WERI-Rb-1 (cell line): ENCODE data around the gene BRD7.

Source experiments
- DNase-seq: peaks from one replicate; pipeline ENCODE4 v3.0.0-alpha.2; 2020
- H3K27ac ChIP-seq: fragments of 250-450 bp; sonication (Bioruptor Pico); 2 replicates; pipeline ENCODE4 v1.5.1; 2020; ENCODE audit warnings: mild to moderate bottlenecking, moderate library complexity
- H3K27me3 ChIP-seq: fragments of 250-450 bp; sonication (Bioruptor Pico); 2 replicates; pipeline ENCODE4 v1.5.1; 2021; ENCODE audit warnings: mild to moderate bottlenecking, low read depth, moderate library complexity; ENCODE audit not compliant: insufficient read depth, severe bottlenecking
- H3K36me3 ChIP-seq: fragments of 250-450 bp; sonication (Bioruptor Pico); 2 replicates; pipeline ENCODE4 v1.5.1; 2020; ENCODE audit warnings: mild to moderate bottlenecking, moderate library complexity
- H3K4me3 ChIP-seq: 2 replicates; pipeline ENCODE4 v1.5.1; 2011; ENCODE audit warnings: low read depth, mild to moderate bottlenecking, control low read depth, low read length
- H3K9me3 ChIP-seq: fragments of 250-450 bp; sonication (Bioruptor Pico); 2 replicates; pipeline ENCODE4 v1.5.1; 2021; ENCODE audit warnings: mild to moderate bottlenecking, moderate library complexity; ENCODE audit not compliant: severe bottlenecking
- TF ChIP-seq, protein P1 (sequence below): IDR thresholded peaks from 2 replicates; pipeline ENCODE4 v1.5.1; 2011; ENCODE audit warnings: low read depth, mild to moderate bottlenecking, control low read depth, inconsistent platforms, low read length

The BRD7 gene

DNA sequence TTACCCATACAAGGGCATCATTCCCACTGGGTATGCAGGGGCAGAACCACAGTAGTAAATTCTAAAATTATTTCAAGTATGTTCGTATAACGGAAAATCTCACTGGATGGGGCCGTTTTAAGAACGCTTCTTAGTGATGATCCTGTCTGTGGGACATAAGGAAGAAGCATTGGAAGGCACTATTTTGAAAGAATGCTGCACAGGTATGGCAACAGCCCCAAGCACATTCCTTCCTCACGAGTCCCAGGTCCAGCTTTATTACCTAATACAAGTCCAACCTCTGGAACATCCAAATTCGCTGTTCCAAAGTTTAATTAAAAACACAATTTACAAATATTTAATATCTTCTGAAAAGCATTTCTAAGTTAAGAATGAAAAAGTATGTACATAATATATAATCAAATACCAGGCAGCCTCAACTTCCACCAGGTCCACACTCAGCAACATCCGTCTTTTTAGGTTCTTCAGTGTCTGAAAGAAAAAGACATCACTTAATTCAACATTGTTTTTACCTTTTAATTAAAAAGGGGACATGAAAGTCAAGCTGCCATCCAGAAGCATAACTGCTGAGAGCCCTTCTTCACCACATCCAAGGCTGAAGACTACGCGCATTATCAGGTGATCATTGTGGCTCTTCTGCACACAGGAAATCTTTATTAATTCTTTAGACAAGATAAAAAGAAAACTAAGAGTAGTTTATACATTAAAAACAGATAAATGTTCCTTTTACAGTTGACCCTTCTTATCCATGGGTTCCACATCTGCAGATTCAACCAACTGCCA lies 49.8 kb downstream of the BRD7 start:
- H3K27ac ChIP-seq, result no peak overlapping the region
- no peaks in the 10 kb centered on the region for H3K9me3 ChIP-seq
- no peaks in the 10 kb centered on the region for H3K27me3 ChIP-seq
- TF ChIP-seq, protein P1, sequence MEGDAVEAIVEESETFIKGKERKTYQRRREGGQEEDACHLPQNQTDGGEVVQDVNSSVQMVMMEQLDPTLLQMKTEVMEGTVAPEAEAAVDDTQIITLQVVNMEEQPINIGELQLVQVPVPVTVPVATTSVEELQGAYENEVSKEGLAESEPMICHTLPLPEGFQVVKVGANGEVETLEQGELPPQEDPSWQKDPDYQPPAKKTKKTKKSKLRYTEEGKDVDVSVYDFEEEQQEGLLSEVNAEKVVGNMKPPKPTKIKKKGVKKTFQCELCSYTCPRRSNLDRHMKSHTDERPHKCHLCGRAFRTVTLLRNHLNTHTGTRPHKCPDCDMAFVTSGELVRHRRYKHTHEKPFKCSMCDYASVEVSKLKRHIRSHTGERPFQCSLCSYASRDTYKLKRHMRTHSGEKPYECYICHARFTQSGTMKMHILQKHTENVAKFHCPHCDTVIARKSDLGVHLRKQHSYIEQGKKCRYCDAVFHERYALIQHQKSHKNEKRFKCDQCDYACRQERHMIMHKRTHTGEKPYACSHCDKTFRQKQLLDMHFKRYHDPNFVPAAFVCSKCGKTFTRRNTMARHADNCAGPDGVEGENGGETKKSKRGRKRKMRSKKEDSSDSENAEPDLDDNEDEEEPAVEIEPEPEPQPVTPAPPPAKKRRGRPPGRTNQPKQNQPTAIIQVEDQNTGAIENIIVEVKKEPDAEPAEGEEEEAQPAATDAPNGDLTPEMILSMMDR, result no peak
- no peak for DNase-seq
- peaks cover 86% of the 10 kb centered on the region for H3K36me3 ChIP-seq
- no peak overlapping the region for H3K4me3 ChIP-seq

DNA sequence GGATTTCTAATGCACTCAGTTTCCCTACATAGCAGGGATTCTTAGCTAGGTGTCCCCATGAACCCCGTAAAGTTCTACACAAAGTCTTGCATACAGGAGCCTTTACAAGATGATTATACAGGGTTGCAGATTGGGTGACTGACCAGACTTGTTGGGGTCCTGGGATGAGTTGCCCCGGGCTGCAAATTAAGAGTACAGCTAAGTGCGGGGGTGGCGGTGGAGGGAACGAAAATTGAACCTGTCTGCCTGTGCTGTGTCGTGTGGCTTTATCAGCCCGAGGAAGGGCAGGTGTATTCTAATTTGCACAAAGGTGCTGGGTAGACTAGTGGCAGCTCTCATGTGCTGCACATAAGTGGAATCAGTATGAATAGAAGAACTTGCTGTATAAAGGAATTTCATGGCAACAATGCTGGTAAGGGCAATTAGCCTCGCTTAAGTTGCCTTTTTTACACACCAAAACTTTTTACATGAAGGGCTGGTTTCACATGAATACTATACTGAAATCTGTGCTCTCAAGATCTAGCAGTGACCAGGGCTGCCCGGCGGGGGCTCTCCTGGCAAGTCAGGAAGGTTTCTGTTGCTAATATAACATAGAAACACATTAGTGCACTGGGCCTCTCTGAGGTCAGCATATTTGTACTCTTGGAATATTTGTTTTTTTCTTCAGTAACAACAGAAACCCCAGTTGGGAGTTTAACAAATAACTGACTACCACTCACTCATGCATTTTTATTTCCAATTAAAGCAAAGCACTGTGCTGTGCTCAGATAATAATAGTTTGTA lies 51.7 kb downstream of the BRD7 start:
- peaks cover 93% of the 10 kb centered on the region for H3K36me3 ChIP-seq
- TF ChIP-seq, protein P1, result no peak
- no peak overlapping the region for H3K27ac ChIP-seq
- no peak for DNase-seq
- no peaks in the 10 kb centered on the region for H3K9me3 ChIP-seq
- H3K4me3 ChIP-seq, result no peak overlapping the region
- no peaks in the 10 kb centered on the region for H3K27me3 ChIP-seq

DNA sequence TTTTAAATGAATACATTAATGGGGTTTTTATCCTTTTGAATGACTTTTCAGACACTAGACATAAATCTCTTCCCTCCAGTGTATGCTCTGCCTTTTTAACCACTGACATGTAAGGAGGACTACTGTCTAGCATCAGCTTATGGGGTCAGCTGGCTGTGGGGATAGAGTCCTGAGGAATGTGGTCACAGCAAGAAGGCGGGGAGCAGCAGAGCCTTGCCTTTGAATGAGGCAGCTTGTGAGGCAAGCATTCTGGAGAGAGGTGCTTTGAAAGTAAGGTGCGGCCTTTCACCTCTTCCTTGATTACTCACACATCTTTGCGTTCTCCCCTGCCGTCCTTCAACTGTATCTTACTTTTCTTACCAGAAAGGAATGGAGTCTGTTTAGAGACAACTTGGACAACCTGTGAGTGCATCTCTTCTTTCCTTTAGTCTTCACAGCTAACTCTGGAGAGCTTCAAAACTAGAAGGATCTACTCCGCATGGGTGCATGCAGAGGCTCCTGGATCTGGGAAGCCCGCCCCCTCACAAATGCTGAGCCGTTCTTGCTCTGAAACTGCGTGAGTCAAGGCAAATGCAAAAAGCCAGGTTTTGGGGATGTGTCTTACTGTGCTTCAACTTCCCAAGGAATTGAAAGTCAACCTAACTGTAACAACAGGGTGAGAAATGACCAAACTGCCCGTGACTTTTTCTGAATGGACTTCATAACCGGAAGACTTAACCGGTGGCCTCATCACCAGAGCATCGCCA lies 52.5 kb downstream of the BRD7 start:
- DNase-seq, result no peak
- TF ChIP-seq, protein P1, result no peak
- H3K36me3 ChIP-seq, result peaks cover 87% of the 10 kb centered on the region
- H3K4me3 ChIP-seq, result no peak overlapping the region
- H3K9me3 ChIP-seq, result no peaks in the 10 kb centered on the region
- H3K27ac ChIP-seq, result no peak overlapping the region
- H3K27me3 ChIP-seq, result no peaks in the 10 kb centered on the region

GRCh38 chr16:50315346-50315997 lies 53.3 kb downstream of the BRD7 start:
- no peaks in the 10 kb centered on the region for H3K9me3 ChIP-seq
- H3K36me3 ChIP-seq, result peaks cover 79% of the 10 kb centered on the region
- H3K27ac ChIP-seq, result 0 out of 2 replicates have a peak overlapping the region, but pooled peaks have one; percentile 8
- no peak for DNase-seq
- TF ChIP-seq, protein P1, result no peak
- H3K4me3 ChIP-seq, result no peak overlapping the region
- no peaks in the 10 kb centered on the region for H3K27me3 ChIP-seq

DNA sequence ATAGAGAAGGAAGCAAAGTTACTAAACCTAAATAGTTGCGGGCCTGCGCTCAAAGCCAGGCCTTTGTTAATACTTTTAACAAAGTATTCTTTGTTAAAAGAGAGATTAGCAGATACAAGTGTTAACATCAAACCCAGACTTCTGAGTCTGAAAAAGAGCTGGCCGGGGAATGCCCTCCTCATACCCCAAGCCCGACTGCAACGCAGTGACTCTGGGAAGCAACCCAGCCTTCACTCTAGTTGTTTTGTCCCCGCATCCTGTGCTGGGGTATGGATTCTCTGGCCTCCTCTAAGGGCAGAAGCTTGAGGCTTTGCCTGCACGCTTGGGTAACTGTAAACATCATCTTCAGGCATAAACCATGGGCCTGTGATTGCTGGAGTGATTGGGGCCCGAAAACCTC lies 54.1 kb downstream of the BRD7 start:
- H3K4me3 ChIP-seq, result no peak overlapping the region
- H3K9me3 ChIP-seq, result no peaks in the 10 kb centered on the region
- DNase-seq, result no peak
- H3K27ac ChIP-seq, result no peak overlapping the region
- peaks cover 71% of the 10 kb centered on the region for H3K36me3 ChIP-seq
- TF ChIP-seq, protein P1, result no peak
- H3K27me3 ChIP-seq, result no peaks in the 10 kb centered on the region
